HG03097 (cell line): ENCODE data around the gene ABCA12.
A peak's percentile ranks its signal among the peaks of the same experiment; 100 is the strongest.

ENCODE experiments used
- ATAC-seq: cut with Tn5 transposase; IDR thresholded peaks from one replicate; pipeline ENCODE4 v1.9.1; 2021; ENCODE audit not compliant: unreplicated experiment, low FRiP score

Gene ABCA12

GRCh38 chr2:215137741-215138340 is 585 bp downstream of the ABCA12 start:
- ATAC-seq: no peak

- ATAC-seq: no peak
Observed at GRCh38 chr2:215137329-215137686, 1.1 kb downstream of the ABCA12 start.

GRCh38 chr2:215136669-215137328 is 1.6 kb downstream of the ABCA12 start:
- ATAC-seq: peak; percentile 53

- ATAC-seq: no peak
Observed at GRCh38 chr2:215120401-215120800, 18.0 kb downstream of the ABCA12 start.

DNA sequence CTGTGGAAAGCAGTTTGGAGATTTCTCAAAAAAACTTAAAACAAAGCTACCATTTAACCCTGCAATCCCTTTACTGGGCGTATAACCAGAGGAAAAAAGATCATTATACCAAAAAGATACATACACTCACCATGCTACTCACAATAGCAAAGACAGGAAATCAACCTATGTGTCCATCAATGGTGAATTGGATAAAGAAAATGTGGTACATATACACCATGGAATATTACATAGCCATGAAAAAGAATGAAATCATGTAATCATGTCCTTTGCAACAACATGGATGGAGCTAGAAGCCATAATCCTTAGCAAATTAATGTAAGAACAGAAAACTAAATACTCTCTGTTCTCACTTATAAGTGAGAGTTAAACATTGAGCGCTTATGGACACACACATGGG is 18.6 kb downstream of the ABCA12 start:
- ATAC-seq: no peak

GRCh38 chr2:215110918-215111317 is 27.5 kb downstream of the ABCA12 start:
- ATAC-seq: no peak

DNA sequence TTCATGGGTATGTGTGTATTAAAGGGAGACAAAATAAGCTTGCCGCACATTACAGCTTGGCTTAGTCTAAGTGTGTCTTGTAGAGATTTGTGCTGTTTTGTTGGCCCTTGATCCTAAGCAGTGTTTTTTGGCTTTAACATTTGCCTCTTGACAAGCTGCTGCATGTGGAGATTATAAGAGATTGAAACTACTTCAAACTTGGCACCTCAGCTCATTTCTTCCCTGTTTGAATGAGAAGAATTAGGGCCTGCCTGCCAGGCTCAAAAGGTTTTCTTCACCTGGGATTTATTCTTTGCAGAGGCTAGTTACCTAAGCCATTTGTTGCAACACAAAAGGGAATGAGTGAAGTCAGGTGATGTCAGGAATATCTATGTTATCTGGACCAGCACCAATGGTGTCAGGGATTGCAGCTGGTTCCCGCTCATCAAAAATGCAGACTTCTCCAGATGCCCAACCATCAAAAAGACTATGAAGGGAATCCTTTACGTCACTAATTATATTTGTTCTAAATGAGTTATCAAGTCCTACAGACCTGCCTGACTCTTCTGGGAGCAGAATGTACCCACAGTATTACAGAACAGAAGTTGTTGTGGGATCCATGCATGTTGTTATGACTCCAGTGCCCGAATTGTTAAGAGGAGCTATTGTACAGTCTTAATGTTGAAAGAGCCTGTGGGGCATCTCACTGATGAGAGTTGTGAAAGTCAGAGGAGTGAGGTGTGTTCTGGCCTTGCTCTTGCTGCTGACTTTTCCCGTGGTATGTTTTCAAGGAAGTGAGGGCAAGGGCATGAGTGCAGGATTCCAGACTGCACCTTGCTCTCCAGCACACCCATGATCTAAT is 31.0 kb downstream of the ABCA12 start:
- no peak for ATAC-seq

DNA sequence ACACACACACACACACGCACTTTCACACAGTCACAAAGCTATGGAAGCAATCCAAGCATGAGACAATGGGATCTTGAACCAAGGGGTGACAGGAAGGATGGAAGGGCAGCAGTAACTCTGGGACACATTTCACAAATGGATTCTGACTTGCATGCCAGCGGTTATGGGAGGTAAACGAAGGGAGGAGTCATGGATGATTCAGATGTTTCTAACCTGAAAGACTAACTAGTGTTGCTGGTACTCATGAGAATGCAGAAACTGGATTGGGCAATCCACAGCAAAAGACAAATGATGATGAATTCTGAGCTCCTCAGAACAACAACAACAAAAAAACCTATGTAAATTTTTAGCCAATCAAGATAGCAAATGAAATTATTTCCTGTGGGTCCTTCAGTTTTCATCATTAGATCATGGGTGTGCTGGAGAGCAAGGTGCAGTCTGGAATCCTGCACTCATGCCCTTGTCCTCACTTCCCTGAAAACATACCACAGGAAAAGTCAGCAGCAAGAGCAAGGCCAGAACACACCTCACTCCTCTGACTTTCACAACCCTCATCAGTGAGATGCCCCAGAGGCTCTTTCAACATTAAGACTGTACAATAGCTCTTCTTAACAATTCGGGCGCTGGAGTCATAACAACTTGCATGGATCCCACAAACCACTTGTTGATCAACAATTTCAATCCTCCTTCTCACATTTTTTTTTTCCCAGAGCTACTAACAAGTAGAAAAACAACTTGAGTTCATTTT is 32.6 kb downstream of the ABCA12 start:
- no peak for ATAC-seq

DNA sequence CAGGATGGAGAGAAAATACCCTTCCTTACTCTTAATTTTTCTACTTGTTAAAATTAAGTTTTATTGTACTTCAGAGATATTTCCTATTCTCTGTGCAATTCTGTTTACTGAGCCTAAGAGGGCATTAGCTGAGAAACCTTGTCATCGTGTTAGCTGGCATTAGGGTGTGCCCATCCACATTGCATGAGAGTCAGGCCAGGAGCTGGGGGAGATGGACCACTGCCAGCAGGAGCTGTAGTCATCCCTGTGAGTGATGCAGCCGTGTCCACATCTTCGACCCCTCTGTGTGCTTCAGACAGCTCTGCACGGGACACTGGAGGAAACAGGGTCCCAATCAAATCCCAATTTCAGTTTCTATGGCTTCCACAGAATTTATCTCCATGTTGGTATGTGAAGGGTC is 34.2 kb downstream of the ABCA12 start:
- ATAC-seq: no peak

DNA sequence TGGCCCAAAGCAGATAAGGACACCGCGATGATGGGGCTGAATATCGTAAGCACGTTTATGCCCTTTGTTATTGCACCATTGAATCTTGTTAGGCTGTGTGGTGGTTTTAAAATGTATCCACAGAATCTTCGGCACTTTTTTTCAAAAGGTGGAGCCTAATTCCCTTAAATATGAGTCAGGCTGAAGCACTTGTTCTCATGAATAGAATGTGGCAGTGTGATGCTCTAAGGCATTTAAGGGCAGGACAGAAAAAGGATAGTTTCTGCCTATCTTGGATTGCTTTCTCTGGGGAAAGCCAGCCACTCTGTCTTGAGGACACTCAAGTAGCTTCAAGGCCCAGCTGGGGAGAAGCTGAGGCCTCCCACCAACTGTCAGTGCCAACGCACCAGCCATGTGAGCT is 39.6 kb downstream of the ABCA12 start:
- no peak for ATAC-seq

GRCh38 chr2:215084080-215084479 is 54.3 kb downstream of the ABCA12 start:
- ATAC-seq: no peak

GRCh38 chr2:215083146-215083545 is 55.3 kb downstream of the ABCA12 start:
- no peak for ATAC-seq

GRCh38 chr2:215082446-215082845 is 56.0 kb downstream of the ABCA12 start:
- ATAC-seq: no peak

DNA sequence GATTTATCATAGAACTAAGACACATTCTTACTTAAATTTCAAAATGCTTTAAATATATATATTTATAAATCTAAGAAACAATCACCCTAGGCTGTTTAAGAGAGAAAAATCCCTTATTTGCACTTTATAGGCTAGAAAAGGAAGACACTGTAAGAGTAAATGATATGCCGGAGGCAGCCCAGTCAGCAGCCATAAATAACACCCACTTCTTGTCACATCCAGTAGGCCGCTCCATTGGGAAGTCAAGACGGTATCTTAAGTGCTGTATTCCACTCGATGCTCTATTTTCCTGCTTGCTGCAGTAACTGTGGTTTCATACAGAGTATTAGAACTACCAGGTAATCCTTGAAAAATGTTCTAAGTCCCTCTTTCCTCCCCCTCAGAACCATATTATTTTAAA is 57.9 kb downstream of the ABCA12 start:
- ATAC-seq: no peak

GRCh38 chr2:215071676-215072075 is 66.8 kb downstream of the ABCA12 start:
- ATAC-seq: no peak

GRCh38 chr2:215068399-215068798 is 70.0 kb downstream of the ABCA12 start:
- ATAC-seq: no peak

GRCh38 chr2:215066124-215066523 is 72.3 kb downstream of the ABCA12 start:
- no peak for ATAC-seq

DNA sequence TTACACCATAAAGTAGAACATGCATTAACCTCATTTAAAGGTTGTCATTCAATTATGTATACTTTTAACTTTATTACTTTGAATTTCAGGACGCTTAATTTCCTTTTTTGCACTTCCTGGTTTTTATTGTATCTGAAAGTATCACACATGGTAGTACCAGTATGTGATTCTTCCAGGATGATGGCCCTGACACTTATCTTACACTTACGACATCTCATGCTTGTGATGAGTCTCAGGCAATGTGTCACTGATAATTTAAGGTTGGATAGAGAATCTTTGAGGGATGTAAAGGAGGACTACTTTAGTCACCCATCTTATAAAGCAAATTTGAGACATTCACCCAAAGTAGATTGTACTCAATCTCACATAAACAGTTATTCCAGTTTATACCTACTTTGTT is 74.9 kb downstream of the ABCA12 start:
- ATAC-seq: no peak

GRCh38 chr2:215060861-215061536 is 77.4 kb downstream of the ABCA12 start:
- no peak for ATAC-seq

DNA sequence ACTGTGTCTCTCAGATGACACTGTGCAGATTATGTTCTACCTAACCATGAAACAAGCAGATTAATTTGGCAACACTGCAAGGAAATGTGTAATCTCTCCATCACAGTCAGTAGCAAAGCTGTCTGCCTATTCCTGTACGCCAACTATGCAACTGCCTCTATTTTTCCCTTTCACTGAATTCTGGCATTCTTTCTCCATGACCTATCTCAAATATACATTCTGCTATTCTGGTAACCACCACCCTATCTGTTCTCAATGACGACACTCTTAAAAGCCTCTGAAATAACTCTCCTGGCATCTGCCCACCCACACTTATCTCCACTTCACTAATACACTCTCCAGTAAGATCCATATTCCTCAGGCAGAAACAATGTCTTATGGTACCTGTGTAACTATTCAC is 78.7 kb downstream of the ABCA12 start:
- no peak for ATAC-seq

- no peak for ATAC-seq
Observed at GRCh38 chr2:215055891-215056290, 82.5 kb downstream of the ABCA12 start.
